HFFc6 (cell line): ENCODE results near the gene SBDS. TPM values are rescaled to one million over a fixed set of nuclear protein-coding genes. Genes with fewer than 3 reads are reported as not detected.
A peak's percentile ranks its signal among the peaks of the same experiment; 100 is the strongest.
"Not testable (repeated sequence)": the region's sequence is repeated elsewhere in the genome, so short reads cannot be mapped to it uniquely, and the experiment has no call there.

Source experiments
- DNase-seq: peaks from one replicate; pipeline ENCODE4 v3.0.0-alpha.2; 2018
- H3K27ac Mint-ChIP-seq: 2 replicates; pipeline ENCODE4 v1.8.0; 2020; ENCODE audit warnings: mild to moderate bottlenecking, mixed read lengths
- H3K27me3 Mint-ChIP-seq: 2 replicates; pipeline ENCODE4 v1.8.0; 2021; ENCODE audit warnings: mild to moderate bottlenecking, moderate library complexity, mixed read lengths; ENCODE audit not compliant: insufficient read depth
- H3K36me3 Mint-ChIP-seq: 2 replicates; pipeline ENCODE4 v1.8.0; 2021; ENCODE audit warnings: low read depth, mixed read lengths
- H3K4me1 Mint-ChIP-seq: 2 replicates; pipeline ENCODE4 v1.8.0; 2020; ENCODE audit warnings: low read depth, mixed read lengths
- H3K4me3 Mint-ChIP-seq: 2 replicates; pipeline ENCODE4 v1.8.0; 2020; ENCODE audit warnings: mild to moderate bottlenecking, moderate library complexity, mixed read lengths
- H3K9me3 Mint-ChIP-seq: 2 replicates; pipeline ENCODE4 v1.8.0; 2020; ENCODE audit warnings: mild to moderate bottlenecking, mixed read lengths
- total RNA-seq, 6 experiments: library from RNA; stranded (reverse); fragmentation: NEBNext Ultra II Directional; extraction: Animal tissue kit (Norgen Biotek cat#: 25700); gene quantifications; 2 replicates in 1 of 6; 3 replicates in 5 of 6; pipeline ENCODE4 v1.2.3, GENCODE V29; 2021
- TF ChIP-seq, protein P1 (sequence below): fragments of 200-600 bp; sonication (generic); IDR thresholded peaks from 2 replicates; pipeline ENCODE4 v1.5.0; 2021; ENCODE audit warnings: antibody characterized with exemption, mild to moderate bottlenecking

SBDS gene
- total RNA-seq, 6 experiments from 2014 or later: 164 to 212 (median 168) TPM

DNA sequence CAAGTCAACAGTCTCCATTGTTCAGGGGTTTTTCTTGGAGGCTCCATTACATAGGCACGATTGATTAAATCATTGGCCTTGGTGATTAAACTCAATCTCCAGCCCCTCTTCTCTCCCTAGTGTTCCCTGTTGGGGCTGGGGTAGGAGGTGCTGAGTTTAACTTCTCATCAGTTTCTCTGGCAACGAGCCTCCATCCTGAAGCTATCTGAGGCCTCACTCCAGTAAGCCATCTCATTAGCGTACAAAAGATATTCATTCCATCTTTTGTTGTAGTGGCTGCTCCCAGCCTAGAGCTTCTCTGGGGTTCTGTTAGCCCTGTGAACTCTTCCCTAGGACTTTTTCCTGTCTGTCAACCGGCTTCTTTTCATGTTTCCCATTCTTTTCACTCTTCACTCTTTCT, 12.9 kb upstream of the SBDS start:
- TF ChIP-seq, protein P1, sequence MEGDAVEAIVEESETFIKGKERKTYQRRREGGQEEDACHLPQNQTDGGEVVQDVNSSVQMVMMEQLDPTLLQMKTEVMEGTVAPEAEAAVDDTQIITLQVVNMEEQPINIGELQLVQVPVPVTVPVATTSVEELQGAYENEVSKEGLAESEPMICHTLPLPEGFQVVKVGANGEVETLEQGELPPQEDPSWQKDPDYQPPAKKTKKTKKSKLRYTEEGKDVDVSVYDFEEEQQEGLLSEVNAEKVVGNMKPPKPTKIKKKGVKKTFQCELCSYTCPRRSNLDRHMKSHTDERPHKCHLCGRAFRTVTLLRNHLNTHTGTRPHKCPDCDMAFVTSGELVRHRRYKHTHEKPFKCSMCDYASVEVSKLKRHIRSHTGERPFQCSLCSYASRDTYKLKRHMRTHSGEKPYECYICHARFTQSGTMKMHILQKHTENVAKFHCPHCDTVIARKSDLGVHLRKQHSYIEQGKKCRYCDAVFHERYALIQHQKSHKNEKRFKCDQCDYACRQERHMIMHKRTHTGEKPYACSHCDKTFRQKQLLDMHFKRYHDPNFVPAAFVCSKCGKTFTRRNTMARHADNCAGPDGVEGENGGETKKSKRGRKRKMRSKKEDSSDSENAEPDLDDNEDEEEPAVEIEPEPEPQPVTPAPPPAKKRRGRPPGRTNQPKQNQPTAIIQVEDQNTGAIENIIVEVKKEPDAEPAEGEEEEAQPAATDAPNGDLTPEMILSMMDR: no peak
- H3K4me1 Mint-ChIP-seq: no peaks in the 10 kb centered on the region
- H3K27ac Mint-ChIP-seq: no peak overlapping the region
- no peaks in the 10 kb centered on the region for H3K9me3 Mint-ChIP-seq
- H3K36me3 Mint-ChIP-seq: peaks cover 9% of the 10 kb centered on the region
- H3K27me3 Mint-ChIP-seq: no peaks in the 10 kb centered on the region
- no peak overlapping the region for H3K4me3 Mint-ChIP-seq
- DNase-seq: no peak

- no peaks in the 10 kb centered on the region for H3K9me3 Mint-ChIP-seq
- H3K36me3 Mint-ChIP-seq: peaks cover 9% of the 10 kb centered on the region
- no peak overlapping the region for H3K4me3 Mint-ChIP-seq
- no peaks in the 10 kb centered on the region for H3K4me1 Mint-ChIP-seq
- no peaks in the 10 kb centered on the region for H3K27me3 Mint-ChIP-seq
- DNase-seq: no peak
- TF ChIP-seq, protein P1: no peak
- no peak overlapping the region for H3K27ac Mint-ChIP-seq
Observed at GRCh38 chr7:67006965-67007364, 11.6 kb upstream of the SBDS start.

DNA sequence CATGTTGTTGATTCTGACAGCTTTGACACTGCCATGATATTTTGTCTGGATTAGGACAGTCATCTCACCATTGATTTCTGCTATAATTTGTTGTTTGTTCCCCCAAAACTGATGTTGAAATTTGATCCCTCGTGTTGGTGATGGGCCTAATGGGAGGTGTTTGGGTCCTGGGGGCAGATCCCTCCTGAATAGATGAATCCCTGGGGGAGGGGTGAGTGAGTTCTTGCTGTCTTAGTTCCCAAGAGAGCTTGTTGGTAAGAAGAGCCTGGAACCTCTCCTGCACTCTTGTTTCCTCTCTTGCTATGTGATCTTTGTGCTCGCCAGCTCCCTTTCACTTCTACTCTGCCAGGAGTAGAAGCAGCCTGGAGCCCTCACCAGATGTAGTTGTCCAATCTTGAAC, 8.8 kb upstream of the SBDS start:
- H3K27ac Mint-ChIP-seq, H3K36me3 Mint-ChIP-seq, H3K4me1 Mint-ChIP-seq, DNase-seq, H3K9me3 Mint-ChIP-seq, H3K4me3 Mint-ChIP-seq, H3K27me3 Mint-ChIP-seq: not testable (repeated sequence)

- H3K36me3 Mint-ChIP-seq, H3K4me1 Mint-ChIP-seq, H3K9me3 Mint-ChIP-seq, H3K27ac Mint-ChIP-seq, H3K4me3 Mint-ChIP-seq, H3K27me3 Mint-ChIP-seq: not testable (repeated sequence)
- peak; percentile 59 for DNase-seq
- TF ChIP-seq, protein P1: peak; percentile 75
Observed at GRCh38 chr7:67000601-67001258, 5.3 kb upstream of the SBDS start.

DNA sequence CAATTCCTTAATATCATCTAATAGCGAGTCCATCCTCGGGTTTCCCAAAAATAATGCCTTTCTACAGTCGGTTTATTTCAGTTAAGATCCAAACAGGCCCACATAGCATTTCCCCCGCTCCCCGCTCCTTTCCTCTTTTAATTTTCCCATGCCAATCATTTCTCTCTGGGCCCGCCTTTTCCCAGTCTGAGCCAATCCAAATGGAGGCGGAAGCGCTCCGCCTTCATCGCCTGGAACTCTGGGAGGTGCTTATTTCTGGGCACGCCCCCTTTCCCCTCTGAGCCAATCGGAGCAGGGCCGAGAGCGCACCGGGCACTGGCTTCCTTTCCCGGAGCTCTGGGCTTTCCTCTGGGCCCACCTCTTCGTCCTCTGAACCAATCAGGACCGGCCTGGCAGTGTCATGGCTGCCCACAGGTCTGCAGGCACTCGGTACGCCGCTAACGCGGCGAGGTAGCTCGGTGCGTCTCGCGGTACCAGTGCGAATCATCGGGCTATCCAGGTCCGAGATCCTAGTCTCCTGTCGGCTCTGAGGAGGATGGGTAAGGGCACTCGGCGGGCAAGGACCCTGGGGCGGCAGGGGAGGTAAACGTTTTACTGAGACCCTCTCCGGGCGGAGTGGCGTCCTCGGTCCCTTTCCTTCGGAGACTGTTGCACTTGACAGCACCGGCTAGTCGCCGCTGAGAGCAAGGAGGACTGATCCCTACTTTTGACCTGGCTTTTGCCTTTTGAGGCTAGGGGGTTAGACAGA, 1.2 kb upstream of the SBDS start, which contains the start of gene TYW1:
Gene TYW1 (plus strand): TSS at position 390 of the 748 bp plus-strand sequence. CDS start 146 bp downstream, at position 536.
- peak; percentile 99 for DNase-seq
- H3K9me3 Mint-ChIP-seq: not testable (repeated sequence)
- Mint-ChIP-seq H3K27me3 (peaks cover 10% of the 10 kb centered on the region), H3K27ac (peak within 1 kb of the TSS; percentile 99), H3K4me3 (peak within 1 kb of the TSS; percentile 97), H3K4me1 (peaks cover 16% of the 10 kb centered on the region), H3K36me3 (peaks cover 27% of the 10 kb centered on the region)

DNA sequence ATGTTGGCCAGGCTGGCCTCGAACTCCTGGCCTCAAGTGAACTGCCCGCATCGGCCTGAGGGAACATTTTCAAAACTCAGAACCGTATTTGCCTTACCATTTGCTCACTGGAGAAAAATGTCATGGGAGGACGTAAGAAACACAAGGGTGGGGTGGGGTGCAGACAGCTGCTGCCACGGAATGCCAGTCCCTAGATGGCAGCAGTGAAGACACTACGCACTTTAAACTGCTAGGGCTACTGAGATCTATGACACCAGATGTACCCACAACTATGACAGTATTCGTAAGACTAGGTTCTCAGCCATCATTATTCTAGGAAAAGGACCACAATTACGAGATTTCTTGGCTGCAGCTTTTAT, 716 bp downstream of the SBDS start:
- Mint-ChIP-seq H3K4me1 (peaks cover 16% of the 10 kb centered on the region), H3K27me3 (peaks cover 10% of the 10 kb centered on the region), H3K27ac (peak overlapping the region; percentile 99), H3K4me3 (peak overlapping the region; percentile 97), H3K36me3 (peaks cover 28% of the 10 kb centered on the region)
- DNase-seq: peak; percentile 93
- H3K9me3 Mint-ChIP-seq: not testable (repeated sequence)
- TF ChIP-seq, protein P1: peak; percentile 63

- H3K9me3 Mint-ChIP-seq, DNase-seq: not testable (repeated sequence)
- H3K4me3 Mint-ChIP-seq: peak overlapping the region; percentile 97
- peaks cover 10% of the 10 kb centered on the region for H3K27me3 Mint-ChIP-seq
- peaks cover 28% of the 10 kb centered on the region for H3K36me3 Mint-ChIP-seq
- peaks cover 16% of the 10 kb centered on the region for H3K4me1 Mint-ChIP-seq
- H3K27ac Mint-ChIP-seq: peak overlapping the region; percentile 99
Observed at GRCh38 chr7:66994051-66994450, 1.3 kb downstream of the SBDS start.

DNA sequence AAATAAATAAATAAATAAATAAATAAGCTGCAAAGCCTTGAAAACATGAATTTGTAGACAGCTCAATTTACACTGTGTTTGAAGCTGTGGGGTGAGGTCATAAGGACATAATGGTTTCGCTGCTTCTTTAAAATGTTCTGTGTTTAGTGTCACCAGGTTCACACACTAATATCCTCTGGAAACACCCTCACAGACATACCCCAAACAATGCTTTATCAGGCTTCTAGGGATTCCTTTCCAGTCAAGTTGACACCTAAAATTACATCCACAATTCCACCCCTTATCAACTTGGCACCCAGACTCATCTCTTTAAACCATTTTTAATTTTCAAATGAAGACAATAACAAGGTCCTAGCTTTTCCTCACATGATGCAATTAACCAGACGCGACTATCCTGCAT, 5.8 kb downstream of the SBDS start:
- not testable (repeated sequence) for H3K27ac Mint-ChIP-seq, H3K9me3 Mint-ChIP-seq, H3K27me3 Mint-ChIP-seq, H3K4me3 Mint-ChIP-seq, DNase-seq
- H3K4me1 Mint-ChIP-seq: peaks cover 16% of the 10 kb centered on the region
- peaks cover 34% of the 10 kb centered on the region for H3K36me3 Mint-ChIP-seq

DNA sequence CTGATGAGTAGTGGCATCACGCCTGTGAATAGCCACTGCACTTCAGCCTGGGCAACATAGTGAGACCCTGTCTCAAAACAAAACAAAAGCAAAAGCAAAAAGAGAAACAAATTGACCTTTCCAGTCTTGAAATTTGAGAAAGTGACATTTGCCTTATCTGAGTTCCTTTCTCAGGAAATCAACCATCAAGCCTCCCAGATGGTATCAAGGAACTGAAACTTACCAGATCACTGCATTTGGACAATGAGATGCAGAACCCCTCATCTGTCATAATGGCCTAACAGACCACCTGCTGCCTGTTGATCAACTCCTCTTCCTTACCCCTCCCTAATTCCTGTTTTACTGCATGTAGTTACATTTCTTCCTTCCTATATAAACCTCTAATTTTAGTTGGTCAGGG, 15.1 kb downstream of the SBDS start:
- not testable (repeated sequence) for H3K27ac Mint-ChIP-seq, H3K4me3 Mint-ChIP-seq, DNase-seq, H3K27me3 Mint-ChIP-seq, H3K4me1 Mint-ChIP-seq
- peaks cover 15% of the 10 kb centered on the region for H3K36me3 Mint-ChIP-seq
- H3K9me3 Mint-ChIP-seq: peaks cover 11% of the 10 kb centered on the region

- H3K9me3 Mint-ChIP-seq: peaks cover 11% of the 10 kb centered on the region
- not testable (repeated sequence) for H3K4me3 Mint-ChIP-seq, H3K27me3 Mint-ChIP-seq, H3K4me1 Mint-ChIP-seq, DNase-seq, H3K27ac Mint-ChIP-seq
- H3K36me3 Mint-ChIP-seq: peaks cover 15% of the 10 kb centered on the region
Observed at GRCh38 chr7:66979013-66979412, 16.4 kb downstream of the SBDS start.
